K562 (cell line): ENCODE measurements around the gene TNIP1. TPM values are rescaled to one million over a fixed set of nuclear protein-coding genes. Genes with fewer than 3 reads are reported as not detected.
A peak's percentile ranks its signal among the peaks of the same experiment; 100 is the strongest.

Experiments used
- BDP1 ChIP-seq: IDR thresholded peaks from 3 replicates; pipeline ENCODE4 v1.6.1; 2011; ENCODE audit not compliant: insufficient read length, insufficient read depth
- BRF2 ChIP-seq: IDR thresholded peaks from 3 replicates; pipeline ENCODE4 v1.6.1; 2011; ENCODE audit warnings: borderline replicate concordance, mild to moderate bottlenecking; ENCODE audit not compliant: insufficient read length, insufficient read depth
- CBFA2T3 ChIP-seq: fragments of 450-650 bp; IDR thresholded peaks from 2 replicates; pipeline ENCODE4 v1.6.1; 2017
- CEBPB ChIP-seq: fragments of 450-650 bp; IDR thresholded peaks from 2 replicates; pipeline ENCODE4 v1.6.1; 2016; ENCODE audit warnings: missing genetic modification characterization, missing compliant biosample characterization
- CHAMP1 ChIP-seq: fragments of 450-650 bp; IDR thresholded peaks from 2 replicates; pipeline ENCODE4 v1.6.1; 2016; ENCODE audit warnings: mild to moderate bottlenecking
- CREB3 ChIP-seq: fragments of 450-650 bp; conservative IDR thresholded peaks from 2 replicates; pipeline ENCODE4 v1.6.1; 2016; ENCODE audit warnings: missing genetic modification characterization, low read depth, mild to moderate bottlenecking, missing compliant biosample characterization, moderate library complexity
- FOXA3 ChIP-seq, 2 experiments: fragments of 450-650 bp in 1 of 2; sonication (generic) in 1 of 2; formaldehyde crosslinking; IDR thresholded peaks in 1 of 2; conservative IDR thresholded peaks in 1 of 2; 2 replicates each; pipeline versions ENCODE4 v1.4.0 to v1.8.0; 2020 to 2022; ENCODE audit warnings: mild to moderate bottlenecking in 2 of 2, missing genetic modification reagents in 1 of 2
- FOXP1 ChIP-seq: sonication (generic); formaldehyde crosslinking; IDR thresholded peaks from 2 replicates; pipeline ENCODE4 v1.8.0; 2022; ENCODE audit warnings: mild to moderate bottlenecking, missing genetic modification reagents
- HSF4 ChIP-seq: fragments of 250-450 bp; sonication (Bioruptor Pico); IDR thresholded peaks from 2 replicates; pipeline ENCODE4 v2.1.2; 2022; ENCODE audit warnings: mild to moderate bottlenecking, moderate library complexity, borderline replicate concordance
- NFXL1 ChIP-seq: fragments of 450-650 bp; formaldehyde crosslinking; IDR thresholded peaks from 2 replicates; pipeline ENCODE4 v1.4.0; 2021; ENCODE audit warnings: mild to moderate bottlenecking
- NR1H2 ChIP-seq: sonication (generic); formaldehyde crosslinking; IDR thresholded peaks from 2 replicates; pipeline ENCODE4 v1.4.0; 2020; ENCODE audit warnings: mild to moderate bottlenecking, missing genetic modification reagents
- PML ChIP-seq: IDR thresholded peaks from 2 replicates; pipeline ENCODE4 v1.6.1; 2012; ENCODE audit warnings: low read length, inconsistent platforms
- PRMT5 ChIP-seq: sonication (generic); formaldehyde crosslinking; IDR thresholded peaks from 2 replicates; pipeline ENCODE4 v1.5.0; 2020; ENCODE audit warnings: missing genetic modification reagents
- SREBF1 ChIP-seq: fragments of 150-350 bp; IDR thresholded peaks from 2 replicates; pipeline ENCODE4 v1.6.1; 2014; ENCODE audit warnings: antibody characterized with exemption, low read depth, low read length, borderline replicate concordance
- TCF7L2 ChIP-seq: fragments of 150-350 bp; IDR thresholded peaks from 2 replicates; pipeline ENCODE4 v1.6.1; 2016; ENCODE audit warnings: low read depth, mild to moderate bottlenecking, low read length, moderate library complexity
- TEAD2 ChIP-seq: fragments of 450-650 bp; IDR thresholded peaks from 2 replicates; pipeline ENCODE4 v1.6.1; 2016; ENCODE audit warnings: missing genetic modification characterization, control low read depth, missing compliant biosample characterization
- TSC22D4 ChIP-seq: fragments of 450-650 bp; IDR thresholded peaks from 2 replicates; pipeline ENCODE4 v1.6.1; 2016; ENCODE audit warnings: missing genetic modification characterization, missing biosample characterization, control low read depth
- YY1 ChIP-seq, 3 experiments: IDR thresholded peaks; 2 replicates each; pipeline ENCODE4 v1.6.1; 2011; ENCODE audit warnings: low read length in 2 of 3, mild to moderate bottlenecking in 2 of 3, moderate library complexity in 2 of 3, borderline replicate concordance in 1 of 3, control low read depth in 1 of 3, low read depth in 1 of 3; ENCODE audit not compliant: insufficient read depth in 3 of 3, insufficient replicate concordance in 2 of 3, control insufficient read depth in 1 of 3, insufficient read length in 1 of 3; ENCODE audit errors: extremely low read depth in 1 of 3
- ZBTB2 ChIP-seq: fragments of 450-650 bp; IDR thresholded peaks from 2 replicates; pipeline ENCODE4 v1.6.1; 2016; ENCODE audit warnings: antibody characterized with exemption
- ZNF239 ChIP-seq: fragments of 250-450 bp; sonication (Bioruptor Pico); IDR thresholded peaks from 2 replicates; pipeline ENCODE4 v1.4.0; 2020; ENCODE audit warnings: mild to moderate bottlenecking
- ZNF444 ChIP-seq: fragments of 250-450 bp; sonication (Bioruptor Pico); IDR thresholded peaks from 2 replicates; pipeline ENCODE4 v1.4.0; 2020; ENCODE audit warnings: mild to moderate bottlenecking, moderate library complexity
- ZNF551 ChIP-seq: fragments of 250-450 bp; sonication (Bioruptor Pico); IDR thresholded peaks from 2 replicates; pipeline ENCODE4 v1.5.0; 2021; ENCODE audit warnings: mild to moderate bottlenecking, moderate library complexity
- ZNF583 ChIP-seq: fragments of 250-450 bp; sonication (Bioruptor Pico); IDR thresholded peaks from 2 replicates; pipeline ENCODE4 v1.4.0; 2020
- ZNF76 ChIP-seq: fragments of 250-450 bp; sonication (Bioruptor Pico); IDR thresholded peaks from 2 replicates; pipeline ENCODE4 v1.4.0; 2020; ENCODE audit warnings: mild to moderate bottlenecking, moderate library complexity, borderline replicate concordance
- ZZZ3 ChIP-seq: fragments of 450-650 bp; IDR thresholded peaks from 2 replicates; pipeline ENCODE4 v1.6.1; 2016; ENCODE audit warnings: antibody characterized with exemption, mild to moderate bottlenecking, moderate library complexity
- polyA plus RNA-seq, 8 experiments: library from polyadenylated mRNA; depleted of rRNA in 4 of 8; stranded (reverse) in 5 of 8; unstranded in 3 of 8; fragments of >200 nt; fragmentation: Nextera tagmentation in 2 of 8; fragmentation: Illumina TruSeq in 1 of 8; extraction: Ambion mirVana in 2 of 8; extraction: Trizol in 1 of 8; gene quantifications; 2 replicates each; pipeline versions ENCODE4 v1.2.1 to v1.2.3, GENCODE V29; 2011 to 2014; ENCODE audit warnings: inconsistent platforms in 1 of 8, missing spikeins in 1 of 8
- total RNA-seq, 7 experiments: library from RNA; depleted of rRNA in 6 of 7; stranded (reverse); fragments of >200 nt in 6 of 7; fragmentation: Illumina TruSeq in 2 of 7; extraction: Trizol in 2 of 7; gene quantifications; 2 replicates each; pipeline versions ENCODE4 v1.2.1 to v1.2.3, GENCODE V29; 2011 to 2021; ENCODE audit warnings: low replicate concordance in 1 of 7

The TNIP1 gene
- total and polyA plus RNA-seq, 9 of the 15 experiments (the other 6 are each of a cell fraction or from before 2014, with no cell fraction given) = 0.46 to 41.0 (median 24.6) TPM

GRCh38 chr5:151126199-151126645 is 45.4 kb upstream of the TNIP1 start (continued):
- TF ChIP-seq ZNF239 (CRISPR knock-in tag) (no peak), PML (no peak; the same call in 1 of the 2 replicates), CHAMP1 (no peak), ZBTB2 (no peak), FOXP1 (CRISPR knock-in tag) (peak; percentile 57; the same call in 1 of the 2 replicates), ZNF551 (CRISPR knock-in tag) (no peak), HSF4 (CRISPR knock-in tag) (no peak), CBFA2T3 (peak; percentile 68), TCF7L2 (no peak), PRMT5 (no peak), CEBPB (tag) (no peak), ZNF76 (CRISPR knock-in tag) (no peak), TEAD2 (no peak), TSC22D4 (tag) (no peak), ZNF583 (CRISPR knock-in tag) (no peak), BRF2 (no peak), BDP1 (no peak), CREB3 (tag) (no peak), YY1 (IDR thresholded peaks at IDR 0.05; ENCODE audit: borderline replicate concordance in 1 of 3, control insufficient read depth in 1 of 3, extremely low read depth in 1 of 3, insufficient read depth in 3 of 3, insufficient read length in 1 of 3, insufficient replicate concordance in 2 of 3, low read depth in 1 of 3, low read length in 2 of 3) (no peak), NR1H2 (CRISPR knock-in tag) (no peak), NFXL1 (CRISPR knock-in tag) (no peak), SREBF1 (no peak), ZZZ3 (no peak), ZNF444 (no peak), FOXA3 (CRISPR knock-in tag; conservative IDR thresholded peaks at IDR 0.05 in 1 of 2, IDR thresholded peaks at IDR 0.05 in 1 of 2) (no peak)
